CD4-positive, alpha-beta T cell treated with Interleukin-6 for 4 hours (primary cell): ENCODE measurements around the gene PRKAR1A.
"Not testable (repeated sequence)": the region's sequence is repeated elsewhere in the genome, so short reads cannot be mapped to it uniquely, and the experiment has no call there.

ENCODE experiments used
- DNase-seq: peaks from one replicate; pipeline ENCODE4 v3.0.0-alpha.2; 2020; ENCODE audit warnings: mixed read lengths

PRKAR1A gene

DNA sequence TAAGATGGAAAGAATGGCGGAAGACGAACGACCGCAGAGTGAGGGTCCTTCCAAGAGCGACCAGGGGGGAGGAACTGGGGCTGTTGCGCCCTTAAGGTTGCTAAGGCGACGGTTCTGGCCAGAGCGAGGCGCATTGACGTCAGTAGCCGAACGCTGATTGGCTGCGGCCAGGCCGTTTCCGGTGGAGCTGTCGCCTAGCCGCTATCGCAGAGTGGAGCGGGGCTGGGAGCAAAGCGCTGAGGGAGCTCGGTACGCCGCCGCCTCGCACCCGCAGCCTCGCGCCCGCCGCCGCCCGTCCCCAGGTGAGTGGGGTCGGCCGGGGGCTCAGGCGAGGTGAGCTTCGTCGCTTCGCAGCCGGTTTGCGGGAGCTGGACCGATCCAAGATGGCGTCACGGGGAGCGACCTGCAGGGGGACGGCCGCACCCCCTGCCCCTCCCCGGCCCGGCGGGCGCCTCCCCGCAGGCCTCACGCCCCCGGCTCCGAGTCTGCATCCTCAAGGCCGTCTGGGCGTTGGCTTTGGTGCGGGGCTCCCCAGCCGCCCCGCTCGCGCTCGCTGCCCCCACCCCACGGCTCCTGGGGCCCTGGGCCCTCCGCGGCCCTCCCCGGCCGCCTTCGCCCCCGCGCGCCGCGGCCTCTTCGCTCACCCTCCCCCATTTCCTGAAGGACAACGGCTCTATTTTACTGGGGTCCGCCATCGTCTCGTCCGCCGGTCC is at the start of gene PRKAR1A:
Gene PRKAR1A, plus strand, starts transcription at position 184 of the 713 bp plus-strand sequence. CDS start 2,970 bp downstream, outside the sequence.
- DNase-seq, result peak; percentile 89

DNA sequence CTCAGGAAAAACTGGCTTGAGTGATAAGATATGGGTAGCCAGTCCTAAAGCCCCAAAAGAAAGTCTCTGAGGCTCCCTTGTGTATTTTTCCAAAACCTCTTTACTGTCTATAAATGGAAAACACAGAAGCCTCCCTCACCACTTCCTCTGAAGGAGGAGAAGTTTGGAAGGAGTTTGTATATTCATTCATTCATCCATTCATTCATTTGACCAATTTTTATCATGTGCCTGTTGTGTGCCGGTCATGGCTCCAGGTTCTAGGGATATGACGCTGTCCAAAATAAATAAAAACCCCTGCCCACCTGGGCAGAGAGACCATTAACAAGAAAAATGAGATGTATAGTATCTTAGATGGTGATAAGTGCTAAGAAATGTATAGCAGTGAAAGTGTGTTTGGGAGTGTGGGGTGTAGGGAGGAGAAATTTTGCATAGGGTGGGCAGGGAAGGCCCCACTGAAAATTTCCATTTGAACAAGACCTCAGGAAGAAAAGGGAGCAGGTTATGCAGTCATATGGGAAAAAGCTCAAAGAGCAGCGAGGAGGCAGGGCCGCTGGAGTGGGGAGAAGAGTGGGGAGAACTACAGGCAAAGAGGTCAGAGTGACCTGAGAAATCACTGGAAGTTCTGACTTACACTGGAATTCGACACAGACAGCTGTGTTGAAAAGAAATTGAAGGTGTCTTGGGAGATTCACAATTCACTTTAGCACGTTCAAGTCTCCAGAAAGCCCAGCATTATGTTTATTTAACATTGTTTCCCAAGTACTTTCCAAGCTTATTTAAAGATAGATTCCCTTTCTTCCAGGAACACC is 48.8 kb upstream of the PRKAR1A start:
- DNase-seq, result no peak

DNA sequence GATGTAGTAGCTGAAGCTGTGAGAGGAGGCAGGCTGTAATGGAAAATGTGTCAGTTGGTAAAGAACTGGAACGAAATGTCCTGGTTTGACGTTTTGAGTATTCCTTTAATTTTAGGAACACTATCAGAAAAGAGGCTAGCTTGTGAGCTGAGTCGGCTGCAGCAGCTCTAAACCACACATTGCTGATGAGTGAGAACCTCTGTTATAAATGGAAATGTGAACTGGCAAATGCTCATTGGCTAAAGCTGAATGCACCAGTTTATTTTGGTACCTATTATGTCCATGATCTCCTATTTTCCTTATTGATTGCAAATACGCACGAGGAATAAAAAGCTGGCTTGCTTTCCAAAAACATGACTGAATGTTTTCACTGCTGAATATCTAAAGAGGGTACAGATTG is 43.9 kb upstream of the PRKAR1A start:
- no peak for DNase-seq

DNA sequence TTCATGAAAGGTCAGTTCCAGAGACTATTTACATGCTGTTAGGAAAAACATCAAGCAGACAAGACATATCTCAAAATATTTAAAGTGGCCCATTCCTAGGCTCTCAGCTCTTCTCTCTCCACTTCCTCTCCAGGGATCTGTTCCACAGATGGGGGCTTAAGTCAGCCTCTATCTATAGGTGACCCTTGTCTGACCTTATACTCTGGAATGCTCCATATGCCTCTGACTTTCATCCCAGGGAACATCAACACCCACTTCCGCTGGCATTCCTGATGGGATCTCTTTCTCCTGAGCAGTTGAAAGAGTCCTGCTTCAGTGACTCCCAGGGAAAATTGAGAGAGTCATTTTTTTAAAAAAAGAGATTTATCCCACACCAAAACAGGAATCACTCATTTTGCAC is 43.4 kb upstream of the PRKAR1A start:
- no peak for DNase-seq

DNA sequence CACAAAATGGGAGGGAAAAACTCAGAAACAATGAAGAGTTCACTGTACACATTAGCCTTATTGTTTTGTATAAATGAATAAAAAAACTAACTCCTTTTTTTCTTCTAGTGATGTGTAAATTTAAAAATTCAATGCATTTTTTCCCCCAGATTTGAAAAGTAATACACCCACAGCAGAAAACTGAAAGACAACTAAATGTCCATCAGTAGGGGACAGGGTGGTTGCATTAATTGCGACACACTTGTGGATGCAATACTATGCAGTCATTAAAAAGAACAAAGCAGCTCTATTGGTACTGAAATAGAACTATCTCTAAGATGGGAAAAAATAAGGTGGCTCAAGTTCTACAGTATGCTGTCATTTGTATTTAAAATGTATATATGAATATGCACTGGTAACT is 41.3 kb upstream of the PRKAR1A start:
- no peak for DNase-seq

DNA sequence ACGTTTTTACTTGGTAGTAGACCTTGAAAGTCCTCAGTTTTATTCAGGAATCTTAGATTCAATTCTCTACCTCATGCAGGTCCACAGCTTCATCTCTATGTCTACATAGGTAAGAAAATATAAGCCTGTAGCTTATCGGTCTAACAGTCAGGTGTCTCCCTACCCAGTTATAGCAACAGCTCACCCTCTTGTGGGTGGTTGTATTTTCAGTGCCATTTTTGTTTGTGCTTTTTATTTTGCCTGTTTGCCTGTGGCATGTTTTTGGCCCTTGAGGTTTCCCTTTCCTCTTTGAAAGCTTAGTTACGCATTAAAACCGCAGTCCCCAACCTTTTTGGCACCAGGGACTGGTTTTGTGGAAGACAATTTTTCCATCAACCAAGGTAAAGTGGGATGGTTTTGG is 31.3 kb upstream of the PRKAR1A start:
- no peak for DNase-seq

DNA sequence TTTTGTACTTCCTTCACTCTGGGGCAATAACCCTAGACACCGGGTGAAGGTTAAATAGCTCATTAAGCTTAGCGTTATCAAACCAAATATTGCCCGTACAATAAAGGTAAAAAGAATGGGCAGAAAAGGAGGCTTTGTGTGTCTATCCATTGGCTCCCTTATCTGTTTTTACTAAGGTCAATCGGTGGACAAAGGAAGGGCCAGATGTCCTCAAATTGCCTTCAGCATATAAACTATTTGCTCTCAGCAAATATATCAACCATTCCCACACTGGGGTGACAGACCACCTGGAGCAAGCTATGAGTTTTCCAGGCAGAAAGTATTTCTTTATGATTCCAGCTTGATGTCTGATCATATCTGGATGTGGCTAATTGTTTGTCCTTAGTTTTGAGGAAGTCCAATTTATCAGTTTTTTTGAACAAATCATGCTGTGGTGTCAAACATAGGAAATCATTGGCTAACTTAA is 29.6 kb upstream of the PRKAR1A start:
- no peak for DNase-seq

DNA sequence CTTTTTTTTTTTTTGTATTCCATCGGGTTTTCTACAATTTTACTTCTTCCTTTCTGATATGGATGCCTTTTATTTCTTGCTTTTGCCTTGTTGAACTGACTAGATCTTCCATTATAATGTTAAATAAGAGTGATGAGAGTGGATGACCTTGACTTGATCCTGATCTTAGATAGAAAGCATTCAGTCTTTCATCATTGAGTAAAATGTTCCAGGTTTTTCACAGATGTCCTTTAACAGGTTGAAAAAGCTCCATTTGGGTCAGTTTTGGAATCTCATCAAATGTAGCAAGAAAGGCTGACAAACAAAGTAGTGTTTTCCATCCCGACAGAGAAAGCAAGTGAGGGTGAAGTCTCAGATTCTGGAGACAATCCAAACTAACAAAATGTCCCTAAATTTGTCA is 27.8 kb upstream of the PRKAR1A start:
- no peak for DNase-seq

DNA sequence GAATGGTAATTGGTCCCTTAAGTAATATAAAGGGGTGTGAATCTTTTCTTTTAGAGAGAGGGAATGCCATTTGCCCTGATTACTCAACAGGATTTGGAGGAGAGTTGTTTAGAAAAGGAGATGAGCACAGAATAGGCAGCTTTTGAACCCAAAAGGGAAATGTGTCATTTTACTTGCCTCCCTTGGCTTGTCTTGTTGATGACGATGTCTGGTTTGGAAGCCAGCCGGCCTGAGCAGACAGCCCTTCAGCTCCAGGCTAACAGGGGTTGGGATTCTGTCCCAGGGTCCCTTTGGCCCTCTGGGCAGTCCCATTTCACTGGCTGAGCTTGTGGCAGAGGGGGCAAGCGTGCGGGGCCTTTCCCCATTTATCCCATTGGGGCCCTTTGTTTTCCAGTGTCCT is 22.3 kb upstream of the PRKAR1A start:
- DNase-seq, result no peak

DNA sequence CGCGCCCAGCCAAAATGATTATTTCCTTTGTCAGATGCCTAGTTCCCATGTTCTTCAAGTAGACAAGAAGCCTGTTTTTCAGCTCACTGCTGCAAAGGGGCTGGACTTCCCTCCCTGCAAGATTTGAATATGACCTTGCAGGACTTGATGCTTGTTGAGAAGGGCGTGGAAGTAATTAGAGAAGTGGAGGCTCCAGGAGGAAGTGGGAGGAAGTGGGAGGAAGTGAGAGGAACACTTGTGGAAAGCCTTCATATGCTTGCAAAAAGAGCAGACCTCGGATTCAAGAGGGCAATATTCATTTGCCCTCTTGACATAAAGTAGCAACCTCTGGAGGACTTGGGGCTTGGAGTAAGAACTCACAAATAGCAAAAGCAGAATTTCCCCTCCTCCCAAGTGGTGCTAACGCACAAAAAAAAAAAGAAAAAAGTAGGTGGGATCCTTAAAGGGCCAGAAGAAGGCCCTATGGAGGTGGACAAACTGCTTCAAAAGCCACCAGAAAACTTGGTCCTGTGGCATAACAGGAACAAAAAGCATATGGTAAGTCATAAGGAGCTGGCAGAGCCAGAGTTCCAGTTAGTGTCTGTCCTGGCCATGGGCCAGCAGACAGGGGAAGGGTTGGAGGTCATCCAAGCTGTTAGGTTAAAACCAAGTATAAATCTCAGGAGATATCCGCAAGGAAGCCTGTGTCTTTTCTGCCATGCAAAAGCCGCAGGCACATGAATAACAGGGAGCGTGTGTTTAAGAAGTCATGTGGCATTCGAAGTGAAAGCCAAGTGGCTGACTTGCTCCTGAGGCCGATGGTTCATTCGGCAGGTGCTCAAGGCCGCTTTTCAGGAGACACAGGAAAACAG is 20.6 kb upstream of the PRKAR1A start:
- DNase-seq, result no peak

DNA sequence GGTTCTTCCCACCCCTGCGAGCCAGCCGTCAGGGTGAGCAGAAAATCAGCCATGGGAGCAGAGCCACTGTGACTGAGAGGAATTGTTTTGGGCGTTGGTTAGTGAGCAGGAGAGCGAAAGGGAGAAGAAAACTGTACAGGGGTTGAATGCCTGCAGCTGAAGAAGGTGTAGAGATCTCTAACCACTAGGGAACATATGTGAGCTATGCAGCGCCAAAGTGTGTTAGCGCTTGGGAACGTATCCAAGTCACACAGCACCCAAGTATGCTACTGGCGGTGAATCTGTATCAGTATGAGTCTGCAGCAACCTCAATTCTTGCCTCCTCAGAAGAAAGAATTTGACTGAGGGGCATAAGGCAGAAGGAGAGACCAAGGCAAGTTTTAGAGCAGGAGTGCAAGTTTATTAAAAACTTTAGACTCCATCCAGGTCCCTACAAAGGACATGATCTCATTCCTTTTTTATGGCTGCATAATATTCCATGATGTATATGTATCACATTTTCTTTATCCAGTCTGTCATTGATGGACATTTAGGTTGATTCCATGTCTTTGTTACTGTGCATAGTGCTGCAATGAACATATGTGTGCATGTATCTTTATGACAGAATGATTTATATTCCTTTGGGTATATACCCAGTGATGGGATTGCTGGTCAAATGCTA is 19.7 kb upstream of the PRKAR1A start:
- not testable (repeated sequence) for DNase-seq

DNA sequence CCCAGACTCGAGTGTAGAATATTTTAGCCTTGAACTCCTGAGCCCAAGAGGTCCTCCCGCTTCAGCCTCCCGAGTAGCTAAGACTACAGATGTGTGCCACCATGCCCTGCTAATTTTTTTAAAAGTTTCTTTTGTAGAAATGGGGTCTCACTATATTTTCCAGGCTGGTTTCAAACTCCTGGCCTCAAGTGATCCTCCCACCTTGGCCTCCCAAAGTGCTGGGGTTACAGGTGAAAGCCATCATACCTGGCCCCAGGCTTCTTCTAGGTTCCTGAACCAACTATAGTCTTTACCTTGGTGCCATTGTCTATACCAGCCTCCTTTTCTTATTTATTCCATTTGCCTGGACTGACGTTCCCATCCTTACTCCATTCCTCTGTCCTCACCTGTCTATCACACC is 17.1 kb upstream of the PRKAR1A start:
- no peak for DNase-seq

DNA sequence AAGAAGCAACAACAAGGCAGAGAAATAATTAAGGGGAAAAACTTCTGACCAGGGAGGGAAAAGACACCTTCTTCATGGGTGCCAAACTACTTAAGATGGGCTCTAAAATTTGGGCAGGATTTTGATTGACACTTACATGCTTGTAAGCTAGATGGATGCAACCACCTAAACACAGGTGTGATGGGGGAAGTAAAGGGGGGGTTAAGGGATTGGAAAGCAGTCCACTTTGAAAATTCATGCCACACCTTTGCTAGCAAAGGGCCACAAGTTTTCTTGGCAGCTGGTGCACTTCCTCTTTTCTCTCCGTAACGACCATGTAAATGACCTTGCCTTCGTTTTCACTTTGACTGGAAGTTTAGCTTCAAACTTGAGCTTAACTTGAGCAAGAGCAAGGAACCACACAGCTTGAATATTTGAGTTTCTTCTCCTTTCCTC is 14.3 kb upstream of the PRKAR1A start:
- no peak for DNase-seq

DNA sequence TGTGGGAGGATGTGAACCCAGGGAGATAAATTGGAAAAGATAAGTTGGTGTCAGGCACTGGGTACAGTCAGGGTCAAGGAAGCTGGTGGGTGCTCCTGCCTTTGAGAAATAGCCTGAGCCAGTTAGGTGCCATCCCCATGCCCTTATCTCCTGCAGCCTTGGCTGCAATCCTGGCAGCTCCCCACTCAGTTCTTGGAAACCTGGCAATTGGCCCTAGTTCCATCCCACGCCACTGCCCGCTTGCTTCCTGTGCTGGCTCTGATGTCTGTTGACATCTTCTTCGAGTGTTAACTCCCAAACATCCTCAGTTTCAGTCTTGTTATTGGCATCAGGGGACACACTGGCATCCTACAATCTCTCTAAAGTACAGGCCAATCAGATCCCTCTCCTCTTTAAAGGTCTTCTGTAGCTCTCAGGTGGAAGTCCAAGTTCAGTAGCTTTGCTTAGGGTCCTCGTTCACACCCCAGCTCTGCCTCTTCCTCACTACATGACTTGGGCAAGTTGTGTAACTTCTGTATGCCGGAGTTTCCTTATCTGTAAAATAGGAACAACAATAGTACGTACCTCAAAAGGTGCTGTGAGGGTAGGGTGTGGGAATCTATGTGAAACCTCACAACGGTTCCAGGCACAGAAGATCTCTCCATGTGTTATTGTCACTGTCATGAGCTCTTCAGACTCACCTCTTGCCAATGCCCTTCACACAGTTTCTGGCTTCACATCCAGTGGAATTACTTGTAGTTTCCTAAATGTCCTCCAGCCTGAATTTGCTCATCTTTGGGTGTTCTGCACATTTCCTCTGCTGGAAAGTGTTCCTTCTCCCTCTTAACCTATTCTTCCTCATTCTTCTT is 13.5 kb upstream of the PRKAR1A start:
- DNase-seq, result no peak

DNA sequence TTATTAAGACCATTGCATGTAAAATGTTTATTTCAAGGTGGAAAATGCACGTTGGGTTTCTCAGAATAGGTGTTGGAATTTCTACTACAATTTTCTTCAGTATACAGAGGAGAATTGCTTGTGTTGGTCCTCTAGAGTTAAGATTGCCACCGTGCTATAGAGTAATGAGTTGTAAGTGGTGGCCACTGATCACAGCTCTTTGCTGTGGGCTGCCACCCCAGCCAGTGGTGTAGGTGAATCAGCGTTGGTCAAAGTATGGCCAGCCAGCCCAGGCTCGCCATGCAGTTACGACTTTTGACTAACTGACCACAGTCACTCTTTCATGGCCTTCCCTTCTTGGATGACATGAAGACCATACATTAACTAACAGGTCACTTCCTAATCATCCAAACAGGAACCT is 12.6 kb upstream of the PRKAR1A start:
- DNase-seq, result no peak

DNA sequence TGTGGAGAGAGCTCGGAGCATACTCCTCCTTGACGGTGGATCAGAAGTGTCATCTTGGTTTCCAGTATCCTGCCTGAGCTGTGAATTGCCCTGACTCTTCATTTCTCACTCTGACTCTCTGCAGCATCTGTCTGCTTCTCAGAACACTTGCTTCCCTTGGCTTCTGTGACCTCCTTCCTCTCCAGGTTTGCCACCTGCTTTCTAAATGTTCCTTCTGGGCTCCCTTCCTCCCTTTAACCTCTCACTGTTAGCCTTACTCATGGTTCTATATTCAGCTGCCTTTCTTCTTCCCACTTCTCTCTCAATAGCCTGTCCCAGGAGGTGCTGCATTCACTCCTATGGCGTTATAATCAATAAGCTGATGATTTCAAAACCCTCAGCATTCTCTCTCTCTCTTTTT is 11.2 kb upstream of the PRKAR1A start:
- DNase-seq, result no peak

DNA sequence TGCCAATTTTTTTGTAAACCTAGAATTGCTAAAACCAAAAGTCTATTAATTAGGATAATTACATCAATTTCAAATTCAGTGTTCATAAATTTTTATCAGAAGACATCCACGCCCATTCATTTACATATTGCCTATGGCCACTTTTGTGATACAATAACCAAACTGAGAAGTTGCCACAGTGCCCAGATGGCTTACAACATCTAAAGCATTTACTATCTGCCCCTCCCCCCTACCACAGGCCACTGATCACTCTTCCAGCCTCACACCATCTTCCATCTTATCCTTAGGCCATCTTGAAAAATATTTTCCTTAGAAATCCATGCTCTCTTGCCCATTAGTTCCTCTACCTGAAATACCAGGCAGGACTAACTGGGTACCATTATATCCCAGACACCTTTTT is 6.3 kb upstream of the PRKAR1A start:
- no peak for DNase-seq

DNA sequence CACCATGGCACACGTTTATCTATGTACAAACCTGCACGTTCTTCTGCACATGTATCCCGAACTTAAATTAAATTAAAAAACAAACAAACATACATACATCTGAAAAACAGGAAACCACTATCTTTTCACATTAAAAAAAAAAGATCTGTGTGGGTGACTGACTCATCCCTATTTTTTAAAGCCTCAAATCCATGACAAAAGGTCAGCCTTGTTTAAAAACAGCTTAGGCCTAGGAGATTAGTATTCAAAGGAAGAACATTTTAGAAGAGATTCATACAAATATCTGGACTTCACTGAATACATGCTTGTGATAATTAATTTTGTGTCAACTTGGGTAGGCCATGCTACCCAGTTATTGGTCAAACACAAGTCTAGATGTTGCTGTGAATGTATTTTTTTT is 4.7 kb upstream of the PRKAR1A start:
- DNase-seq, result no peak

DNA sequence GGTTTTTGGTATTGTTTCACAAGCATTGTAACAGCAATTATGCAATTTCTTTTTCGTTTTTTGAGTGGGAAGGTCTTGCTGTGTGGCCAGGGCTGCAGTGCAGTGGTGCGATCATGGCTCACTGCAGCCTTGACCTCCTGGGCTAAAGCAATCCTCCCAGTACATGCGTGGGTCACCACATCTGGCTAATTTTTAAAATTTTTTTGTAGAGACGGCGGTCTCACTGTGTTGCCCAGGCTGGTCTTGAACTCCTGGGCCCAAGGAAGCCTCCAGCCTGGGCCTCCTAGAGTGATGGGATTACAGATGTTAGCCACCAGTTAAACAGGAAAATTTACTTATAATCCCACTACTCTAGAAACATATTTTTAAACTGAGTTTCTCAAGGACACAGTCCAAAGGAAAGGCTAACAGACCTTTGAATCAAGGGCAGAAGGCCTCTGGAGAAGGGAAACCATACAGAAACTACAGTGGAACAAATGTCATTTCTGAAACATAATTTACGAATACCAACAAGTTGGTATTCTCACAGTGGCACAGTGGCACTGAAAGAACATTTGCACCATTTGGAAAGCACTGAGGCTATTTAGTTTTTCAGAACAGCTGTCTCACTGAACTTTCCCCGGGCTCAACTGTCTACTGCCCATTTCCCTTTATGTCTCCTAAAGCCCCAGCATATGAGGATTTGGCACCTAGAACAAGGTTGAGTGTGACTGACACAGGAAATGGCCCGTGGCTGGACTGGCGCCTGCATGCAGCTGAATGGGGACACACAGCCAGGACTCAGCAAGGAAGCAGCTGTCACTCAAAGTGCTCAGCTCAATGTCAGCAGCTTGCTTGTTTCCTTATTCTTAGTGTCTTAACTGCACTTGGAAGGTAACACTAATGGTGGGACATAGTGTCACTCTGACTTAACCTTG is 2.8 kb upstream of the PRKAR1A start:
- DNase-seq, result no peak

DNA sequence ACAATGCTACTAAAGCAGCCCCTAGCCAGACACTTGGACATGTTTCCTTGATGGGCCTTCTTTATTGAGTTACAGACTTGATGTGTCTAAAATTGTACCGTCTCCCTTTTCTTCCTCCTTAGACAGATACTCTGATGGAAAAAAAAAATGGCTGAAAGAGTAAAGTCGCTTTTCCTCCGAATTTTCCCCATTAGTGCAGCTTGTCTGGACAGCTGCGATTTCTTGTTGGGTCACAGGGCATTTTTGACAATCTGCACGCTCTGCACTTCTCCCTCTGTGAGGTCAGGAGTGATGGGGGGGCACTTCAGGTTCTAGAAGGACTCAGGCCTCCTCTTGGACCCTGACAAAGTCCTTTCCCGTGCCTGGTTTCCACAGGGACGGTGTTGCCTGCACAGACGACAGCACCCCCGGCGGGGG is 968 bp upstream of the PRKAR1A start:
- DNase-seq, result no peak
